ENCODE data around the gene PYGM. TPM values are rescaled to one million over a fixed set of nuclear protein-coding genes. Genes with fewer than 3 reads are reported as not detected.

Gene PYGM
- total and polyA plus RNA-seq, 4 experiments from 2014 or later: 0.38 to 11.3 (median 10.7) TPM; not detected in 1

GRCh38 chr11:64769283-64769682 lies 9.5 kb upstream of the PYGM start:
- ChIA-PET POLR2A (ENCODE audit: partially characterized antibody) (interaction anchor here (1.1 to 33.1 kb wide), 4 partner anchors 6 to 108 kb away, joined by 4 to 1500 read pairs (median 202); partner anchors contain the start of genes RASGRP2 and SF1), CTCF (ENCODE audit: partially characterized antibody) (interaction anchor here (3.8 kb wide), 1 partner anchor 25 kb away, joined by 16 read pairs; the partner anchor contains the start of gene RASGRP2)
- intact Hi-C loops (cut with micrococcal nuclease): no loop called here
- peaks cover 60 to 96% (median 84%) of the 10 kb centered on the region in 4 donors for H3K4me1 Mint-ChIP-seq
- H3K36me3 ChIP-seq (ENCODE audit: insufficient read depth, low read length): peaks cover 89% of the 10 kb centered on the region
- H3K9me3 ChIP-seq (ENCODE audit: control insufficient read depth in 1 of 2, low read length in 2 of 2): no peaks in the 10 kb centered on the region
- peaks cover 97% of the 10 kb centered on the region for H3K4me1 ChIP-seq (ENCODE audit: insufficient read depth, low read length)
- no peak overlapping the region for H3K4me3 ChIP-seq (ENCODE audit: low read length in 2 of 2)
- no peaks in the 10 kb centered on the region for H3K27me3 Mint-ChIP-seq
- peaks cover 88 to 91% of the 10 kb centered on the region in 2 donors for H3K36me3 Mint-ChIP-seq
- DNase-seq: peak in 1 of 5 donors; percentile 21
- no peaks in the 10 kb centered on the region for H3K27me3 ChIP-seq (ENCODE audit: insufficient read depth, low read length)
- H3K4me3 Mint-ChIP-seq: peak overlapping the region in 6 of 8 donors; percentile 26 to 75 (median 41)
- peak overlapping the region; percentile 9 for H3K27ac ChIP-seq (ENCODE audit: low read depth, low read length)
- H3K9me3 Mint-ChIP-seq: peaks cover 0 to 14% (median 0%) of the 10 kb centered on the region in 8 donors
- peak overlapping the region in 6 of 7 donors; percentile 43 to 97 (median 84) for H3K27ac Mint-ChIP-seq

GRCh38 chr11:64768300-64768694 lies 8.5 kb upstream of the PYGM start:
- intact Hi-C loops (cut with micrococcal nuclease): no loop called here

GRCh38 chr11:64767344-64768299 lies 7.8 kb upstream of the PYGM start:
- CTCF ChIA-PET (ENCODE audit: partially characterized antibody): interaction anchor here (0.8 to 1.9 kb wide), 10 partner anchors 9 to 79 kb away, joined by 3 to 32 read pairs (median 5); partner anchors contain the start of genes RASGRP2 and SF1
- peaks cover 0 to 17% (median 0%) of the 10 kb centered on the region in 8 donors for H3K9me3 Mint-ChIP-seq
- H3K9me3 ChIP-seq (ENCODE audit: control insufficient read depth in 1 of 2, low read length in 2 of 2): no peaks in the 10 kb centered on the region
- no peaks in the 10 kb centered on the region for H3K27me3 ChIP-seq (ENCODE audit: insufficient read depth, low read length)
- POLR2A ChIA-PET (ENCODE audit: partially characterized antibody): interaction anchor here (0.8 to 33.1 kb wide), 4 partner anchors 7 to 730 kb away, joined by 3 to 1500 read pairs (median 200); partner anchors contain the start of genes PYGM, RASGRP2 and SF1
- peak overlapping the region in 1 of 2 donors; percentile 11 for H3K4me3 ChIP-seq (ENCODE audit: low read length in 2 of 2)
- H3K27me3 Mint-ChIP-seq: no peaks in the 10 kb centered on the region
- H3K36me3 Mint-ChIP-seq: peaks cover 84 to 89% of the 10 kb centered on the region in 2 donors
- peaks cover 97% of the 10 kb centered on the region for H3K4me1 ChIP-seq (ENCODE audit: insufficient read depth, low read length)
- H3K27ac Mint-ChIP-seq: peak overlapping the region; percentile 89 to 97 (median 94)
- peaks cover 62 to 96% (median 84%) of the 10 kb centered on the region in 4 donors for H3K4me1 Mint-ChIP-seq
- peak overlapping the region; percentile 36 to 85 (median 71) for H3K4me3 Mint-ChIP-seq
- H3K27ac ChIP-seq (ENCODE audit: low read depth, low read length): peak overlapping the region; percentile 57
- intact Hi-C loops (cut with micrococcal nuclease): loop anchor here (1.0 kb wide), 1 partner anchor 24 kb away; no protein-coding TSS in a partner anchor
- DNase-seq: peak; percentile 74 to 81 (median 78)
- H3K36me3 ChIP-seq (ENCODE audit: insufficient read depth, low read length): peaks cover 87% of the 10 kb centered on the region

More at GRCh38 chr11:64768300-64768694, 8.5 kb upstream of the PYGM start:
- H3K4me1 ChIP-seq (ENCODE audit: insufficient read depth, low read length): peaks cover 97% of the 10 kb centered on the region
- Mint-ChIP-seq H3K4me1 (peaks cover 61 to 96% (median 84%) of the 10 kb centered on the region in 4 donors), H3K27me3 (no peaks in the 10 kb centered on the region), H3K4me3 (peak overlapping the region in 5 of 8 donors; percentile 9 to 85 (median 71)), H3K9me3 (peaks cover 0 to 13% (median 0%) of the 10 kb centered on the region in 8 donors), H3K36me3 (peaks cover 84 to 89% of the 10 kb centered on the region in 2 donors), H3K27ac (peak overlapping the region in 6 of 7 donors; percentile 47 to 97 (median 85))
- H3K36me3 ChIP-seq (ENCODE audit: insufficient read depth, low read length): peaks cover 87% of the 10 kb centered on the region
- no peaks in the 10 kb centered on the region for H3K9me3 ChIP-seq (ENCODE audit: control insufficient read depth in 1 of 2, low read length in 2 of 2)
- DNase-seq: peak in 1 of 5 donors; percentile 5
- H3K27ac ChIP-seq (ENCODE audit: low read depth, low read length): peak overlapping the region; percentile 57
- H3K4me3 ChIP-seq (ENCODE audit: low read length in 2 of 2): no peak overlapping the region
- ChIA-PET CTCF (ENCODE audit: partially characterized antibody) (interaction anchor here (0.8 to 1.9 kb wide), 10 partner anchors 8 to 80 kb away, joined by 3 to 32 read pairs (median 5); partner anchors contain the start of genes RASGRP2 and SF1), POLR2A (ENCODE audit: partially characterized antibody) (interaction anchor here (0.8 to 33.1 kb wide), 4 partner anchors 7 to 729 kb away, joined by 3 to 1500 read pairs (median 200); partner anchors contain the start of genes PYGM, RASGRP2 and SF1)
- no peaks in the 10 kb centered on the region for H3K27me3 ChIP-seq (ENCODE audit: insufficient read depth, low read length)

- Histone ChIP-seq H3K27me3 (ENCODE audit: insufficient read depth, low read length) (no peaks in the 10 kb centered on the region), H3K4me3 (ENCODE audit: low read length in 2 of 2) (peak overlapping the region in 1 of 2 donors; percentile 11), H3K27ac (ENCODE audit: low read depth, low read length) (peak overlapping the region; percentile 57), H3K4me1 (ENCODE audit: insufficient read depth, low read length) (peaks cover 97% of the 10 kb centered on the region), H3K36me3 (ENCODE audit: insufficient read depth, low read length) (peaks cover 84% of the 10 kb centered on the region), H3K9me3 (ENCODE audit: control insufficient read depth in 1 of 2, low read length in 2 of 2) (no peaks in the 10 kb centered on the region)
- H3K4me1 Mint-ChIP-seq: peaks cover 63 to 96% (median 84%) of the 10 kb centered on the region in 4 donors
- H3K27me3 Mint-ChIP-seq: no peaks in the 10 kb centered on the region
- H3K4me3 Mint-ChIP-seq: peak overlapping the region in 3 of 8 donors; percentile 5 to 85 (median 36)
- DNase-seq: peak in 1 of 5 donors; percentile 28
- POLR2A ChIA-PET (ENCODE audit: partially characterized antibody): interaction anchor here (1.5 to 33.1 kb wide), 3 partner anchors 8 to 731 kb away, joined by 3 to 1500 read pairs (median 398); partner anchors contain the start of genes RASGRP2 and SF1
- CTCF ChIA-PET (ENCODE audit: partially characterized antibody): interaction anchor here (1.7 to 1.9 kb wide), 2 partner anchors 12 to 23 kb away, joined by 15 to 32 read pairs; partner anchors contain the start of genes RASGRP2 and SF1
- intact Hi-C loops (cut with micrococcal nuclease): loop anchor here (1.0 kb wide), 1 partner anchor 24 kb away; no protein-coding TSS in a partner anchor
- peaks cover 0 to 22% (median 0%) of the 10 kb centered on the region in 8 donors for H3K9me3 Mint-ChIP-seq
- H3K27ac Mint-ChIP-seq: peak overlapping the region in 6 of 7 donors; percentile 89 to 97 (median 93)
- H3K36me3 Mint-ChIP-seq: peaks cover 83 to 89% of the 10 kb centered on the region in 2 donors
Measured at GRCh38 chr11:64766881-64767280, 7.1 kb upstream of the PYGM start.

- Histone ChIP-seq H3K4me1 (ENCODE audit: insufficient read depth, low read length) (peaks cover 97% of the 10 kb centered on the region), H3K9me3 (ENCODE audit: control insufficient read depth in 1 of 2, low read length in 2 of 2) (no peaks in the 10 kb centered on the region), H3K36me3 (ENCODE audit: insufficient read depth, low read length) (peaks cover 76% of the 10 kb centered on the region), H3K4me3 (ENCODE audit: low read length in 2 of 2) (no peak overlapping the region), H3K27me3 (ENCODE audit: insufficient read depth, low read length) (no peaks in the 10 kb centered on the region), H3K27ac (ENCODE audit: low read depth, low read length) (no peak overlapping the region)
- POLR2A ChIA-PET (ENCODE audit: partially characterized antibody): interaction anchor here (0.8 to 33.1 kb wide), 4 partner anchors 9 to 38 kb away, joined by 4 to 1500 read pairs (median 202); partner anchors contain the start of genes MAP4K2, RASGRP2 and SF1
- H3K4me3 Mint-ChIP-seq: peak overlapping the region in 7 of 8 donors; percentile 13 to 90 (median 74)
- H3K9me3 Mint-ChIP-seq: peaks cover 0 to 22% (median 0%) of the 10 kb centered on the region in 8 donors
- H3K4me1 Mint-ChIP-seq: peaks cover 61 to 96% (median 82%) of the 10 kb centered on the region in 4 donors
- peak overlapping the region; percentile 60 to 94 (median 77) for H3K27ac Mint-ChIP-seq
- peak in 1 of 5 donors; percentile 45 for DNase-seq
- peaks cover 75 to 83% of the 10 kb centered on the region in 2 donors for H3K36me3 Mint-ChIP-seq
- CTCF ChIA-PET (ENCODE audit: partially characterized antibody): interaction anchor here (7.6 kb wide), 1 partner anchor 21 kb away, joined by 135 read pairs; the partner anchor contains the start of gene RASGRP2
- intact Hi-C loops (cut with micrococcal nuclease): no loop called here
- no peaks in the 10 kb centered on the region for H3K27me3 Mint-ChIP-seq
Measured at GRCh38 chr11:64765851-64766665, 6.3 kb upstream of the PYGM start.

All from CD4-positive, alpha-beta memory T cell (primary cell).